GM21576 (cell line): ENCODE data around the gene SPTY2D1.
A peak's percentile ranks its signal among the peaks of the same experiment; 100 is the strongest.
"Not testable (repeated sequence)": the region's sequence is repeated elsewhere in the genome, so short reads cannot be mapped to it uniquely, and the experiment has no call there.

ENCODE experiments used
- ATAC-seq: cut with Tn5 transposase; IDR thresholded peaks from one replicate; pipeline ENCODE4 v1.9.1; 2021; ENCODE audit warnings: mild to moderate bottlenecking, moderate library complexity; ENCODE audit not compliant: unreplicated experiment

Gene SPTY2D1

GRCh38 chr11:18618342-18619025, 15.7 kb downstream of the SPTY2D1 start:
- ATAC-seq: no peak

GRCh38 chr11:18617688-18618341, 16.3 kb downstream of the SPTY2D1 start:
- ATAC-seq: peak; percentile 33

- peak; percentile 91 for ATAC-seq
Observed at GRCh38 chr11:18615628-18616392, 18.3 kb downstream of the SPTY2D1 start.

- ATAC-seq: no peak
Observed at GRCh38 chr11:18614667-18615066, 19.5 kb downstream of the SPTY2D1 start.

- ATAC-seq: no peak
Observed at GRCh38 chr11:18612394-18612793, 21.7 kb downstream of the SPTY2D1 start.

GRCh38 chr11:18611196-18611595, 22.9 kb downstream of the SPTY2D1 start:
- ATAC-seq: no peak

GRCh38 chr11:18608376-18608775, 25.8 kb downstream of the SPTY2D1 start:
- ATAC-seq: no peak

- ATAC-seq: no peak
Observed at GRCh38 chr11:18600915-18601569, 33.1 kb downstream of the SPTY2D1 start.

GRCh38 chr11:18599739-18600230, 34.4 kb downstream of the SPTY2D1 start, which contains the start of gene MISFA:
MISFA (plus strand) TSS chr11:18599789; CDS start chr11:18599929, 140 bp downstream.
- no peak for ATAC-seq

GRCh38 chr11:18594999-18595749, 39.0 kb downstream of the SPTY2D1 start:
- no peak for ATAC-seq

GRCh38 chr11:18594088-18594487, 40.1 kb downstream of the SPTY2D1 start:
- ATAC-seq: not testable (repeated sequence)

- ATAC-seq: no peak
Observed at GRCh38 chr11:18590571-18590970, 43.6 kb downstream of the SPTY2D1 start.

- ATAC-seq: peak; percentile 53
Observed at GRCh38 chr11:18588297-18589252, 45.6 kb downstream of the SPTY2D1 start, which contains the start of gene UEVLD. UEVLD (minus strand) TSS chr11:18588734; CDS start chr11:18588654, 80 bp downstream.

GRCh38 chr11:18581825-18582224, 52.3 kb downstream of the SPTY2D1 start:
- ATAC-seq: no peak

GRCh38 chr11:18580113-18580766, 53.9 kb downstream of the SPTY2D1 start:
- ATAC-seq: no peak

- ATAC-seq: no peak
Observed at GRCh38 chr11:18578975-18579598, 55.1 kb downstream of the SPTY2D1 start.

GRCh38 chr11:18575361-18575760, 58.8 kb downstream of the SPTY2D1 start:
- no peak for ATAC-seq

- ATAC-seq: no peak
Observed at GRCh38 chr11:18567081-18567480, 67.1 kb downstream of the SPTY2D1 start.
